NOMO-1 (cell line): ENCODE data around the gene CTSZ.
"Not testable (repeated sequence)": the region's sequence is repeated elsewhere in the genome, so short reads cannot be mapped to it uniquely, and the experiment has no call there.

ENCODE experiments used
- DNase-seq, 2 experiments: peaks; one replicate each; lab custom pipeline; 2025; ENCODE audit not compliant: unreplicated experiment in 2 of 2; lab: John Stamatoyannopoulos, UW

CTSZ gene

GRCh38 chr20:58950603-58951002 lies 56.5 kb downstream of the CTSZ start:
- DNase-seq, result no peak

- DNase-seq, result not testable (repeated sequence)
Observed at GRCh38 chr20:58947797-58948388, 59.2 kb downstream of the CTSZ start.

- DNase-seq, result peak in 1 of 2 experiments; percentile 52
Observed at GRCh38 chr20:58945965-58946631, 61.0 kb downstream of the CTSZ start.
